NB4 (cell line): ENCODE data around the gene CALML5.

Source experiments
- CTCF ChIP-seq: IDR thresholded peaks from one replicate; pipeline ENCODE4 v1.5.1; 2012; ENCODE audit warnings: low read depth, low read length
- MAX ChIP-seq: IDR thresholded peaks from 2 replicates; pipeline ENCODE4 v1.6.1; 2011; ENCODE audit warnings: low read depth, low read length
- POLR2A ChIP-seq: IDR thresholded peaks from 2 replicates; pipeline ENCODE4 v1.6.1; 2011; ENCODE audit warnings: mild to moderate bottlenecking; ENCODE audit not compliant: insufficient read length; ENCODE audit errors: extremely low read depth

GRCh38 chr10:5485948-5486852 is 13.2 kb downstream of the CALML5 start:
- no peak for TF ChIP-seq CTCF
- TF ChIP-seq MAX: no peak
- TF ChIP-seq POLR2A: no peak
